Renal pelvis (tissue), 4 donors: ENCODE measurements around the gene PTPRN2. TPM values are rescaled to one million over a fixed set of nuclear protein-coding genes. Genes with fewer than 3 reads are reported as not detected.
"Not testable (repeated sequence)": the region's sequence is repeated elsewhere in the genome, so short reads cannot be mapped to it uniquely, and the experiment has no call there.

ENCODE experiments used
- DNase-seq: peaks from one replicate; pipeline ENCODE4 v3.0.0-alpha.2; 2013
- polyA plus RNA-seq, 3 donors: library from polyadenylated mRNA; unstranded; fragments of 120-200 nt; gene quantifications; one replicate each; pipeline ENCODE4 v1.2.1, GENCODE V29; 2013; ENCODE audit not compliant: insufficient read length in 3 of 3

PTPRN2 gene
- polyA plus RNA-seq, 3 donors, result 6.6 to 7.5 (median 7.4) TPM

- no peak for DNase-seq
Observed at GRCh38 chr7:157700231-157701005, 887.2 kb downstream of the PTPRN2 start.

- no peak for DNase-seq
Observed at GRCh38 chr7:157699357-157700013, 888.1 kb downstream of the PTPRN2 start.

- not testable (repeated sequence) for DNase-seq
Observed at GRCh38 chr7:157697287-157697686, 890.3 kb downstream of the PTPRN2 start.

GRCh38 chr7:157695609-157696008 lies 892.0 kb downstream of the PTPRN2 start:
- DNase-seq, result not testable (repeated sequence)

GRCh38 chr7:157694376-157694665 lies 893.3 kb downstream of the PTPRN2 start:
- DNase-seq, result no peak

GRCh38 chr7:157693521-157694375 lies 893.9 kb downstream of the PTPRN2 start:
- no peak for DNase-seq

GRCh38 chr7:157693071-157693520 lies 894.5 kb downstream of the PTPRN2 start:
- DNase-seq, result no peak

- DNase-seq, result no peak
Observed at GRCh38 chr7:157692460-157693011, 895.1 kb downstream of the PTPRN2 start.

GRCh38 chr7:157691586-157692459 lies 895.8 kb downstream of the PTPRN2 start:
- DNase-seq, result no peak

GRCh38 chr7:157690833-157691585 lies 896.6 kb downstream of the PTPRN2 start:
- peak; percentile 71 for DNase-seq

GRCh38 chr7:157690058-157690832 lies 897.4 kb downstream of the PTPRN2 start:
- no peak for DNase-seq

GRCh38 chr7:157689269-157690057 lies 898.2 kb downstream of the PTPRN2 start:
- DNase-seq, result no peak

- no peak for DNase-seq
Observed at GRCh38 chr7:157688533-157689268, 898.9 kb downstream of the PTPRN2 start.

- no peak for DNase-seq
Observed at GRCh38 chr7:157687845-157688532, 899.6 kb downstream of the PTPRN2 start.

GRCh38 chr7:157687158-157687557 lies 900.5 kb downstream of the PTPRN2 start:
- DNase-seq, result no peak

- no peak for DNase-seq
Observed at GRCh38 chr7:157686285-157686894, 901.2 kb downstream of the PTPRN2 start.
